Suprapubic skin (tissue), 2 donors: ENCODE data around the gene IRF6.

Experiments used
- EP300 ChIP-seq: sonication (generic); formaldehyde crosslinking; IDR thresholded peaks from one replicate; pipeline ENCODE4 v1.6.1; 2017; ENCODE audit warnings: antibody characterized with exemption
- POLR2A ChIP-seq, 2 donors: fragments of 450-650 bp; IDR thresholded peaks; one replicate each; pipeline ENCODE4 v1.6.1; 2017; ENCODE audit warnings: antibody characterized with exemption in 2 of 2, mild to moderate bottlenecking in 2 of 2, moderate library complexity in 2 of 2

DNA sequence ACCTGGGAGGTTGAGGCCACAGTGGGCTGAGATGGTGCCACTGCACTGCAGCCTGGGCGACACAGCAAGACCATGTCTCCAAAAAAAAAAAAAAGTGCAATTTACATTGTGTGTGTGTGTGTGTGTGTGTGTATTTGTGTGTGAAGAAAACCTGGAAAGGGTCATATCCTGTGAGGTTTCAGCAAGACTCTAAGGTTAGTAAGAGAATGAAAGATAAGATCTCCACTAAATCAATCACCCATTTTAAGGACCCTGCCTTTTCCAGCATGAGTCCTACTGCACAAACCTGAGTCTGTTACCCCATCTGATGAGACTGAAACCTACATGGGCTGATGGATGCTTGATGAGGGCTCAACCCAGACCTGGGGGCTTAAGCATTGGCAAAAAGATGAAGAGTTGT lies 16.7 kb downstream of the IRF6 start:
- TF ChIP-seq POLR2A (IDR thresholded peaks at IDR 0.05) (no peak), EP300 (no peak)
